Vagina (tissue), 2 donors: ENCODE results near the gene CDH13.

Experiments
- POLR2A ChIP-seq, 2 donors: fragments of 450-650 bp; IDR thresholded peaks; one replicate each; pipeline ENCODE4 v1.6.1; 2017; ENCODE audit warnings: antibody characterized with exemption in 2 of 2, mild to moderate bottlenecking in 2 of 2, moderate library complexity in 2 of 2
- TF ChIP-seq, protein P1 (sequence below), 3 experiments: fragments of 450-650 bp in 2 of 3; fragments of 200-600 bp in 1 of 3; sonication (generic) in 1 of 3; IDR thresholded peaks; one replicate each; pipeline ENCODE4 v1.5.1; 2017 to 2019; ENCODE audit warnings: antibody characterized with exemption in 3 of 3, mild to moderate bottlenecking in 2 of 3, moderate library complexity in 2 of 3

DNA sequence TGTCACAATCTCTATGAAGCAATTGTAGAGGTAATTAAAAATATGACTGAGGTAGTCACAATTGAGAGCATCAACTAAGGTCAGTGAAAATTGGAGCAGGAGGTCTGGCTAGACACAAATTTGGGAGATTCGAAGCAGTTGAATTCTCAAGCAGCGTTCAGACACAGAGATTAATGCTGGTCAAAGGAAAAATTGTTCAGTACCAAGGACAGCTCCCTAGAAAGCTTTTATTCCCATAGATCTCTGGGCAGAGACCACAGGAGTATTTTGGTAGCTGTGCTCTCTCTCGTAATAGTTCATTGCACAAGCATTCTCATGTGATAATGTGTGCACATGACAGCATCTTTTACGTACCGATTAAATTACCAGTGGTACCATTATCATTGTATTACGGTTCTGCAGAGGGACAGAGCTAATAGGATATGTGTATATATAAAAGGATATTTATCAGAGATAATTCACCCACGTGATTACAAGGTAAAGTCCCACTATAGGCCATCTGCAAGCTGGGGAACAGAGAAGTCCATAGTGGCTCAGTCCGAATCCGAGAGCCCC lies 793.5 kb downstream of the CDH13 start:
- TF ChIP-seq, protein P1, sequence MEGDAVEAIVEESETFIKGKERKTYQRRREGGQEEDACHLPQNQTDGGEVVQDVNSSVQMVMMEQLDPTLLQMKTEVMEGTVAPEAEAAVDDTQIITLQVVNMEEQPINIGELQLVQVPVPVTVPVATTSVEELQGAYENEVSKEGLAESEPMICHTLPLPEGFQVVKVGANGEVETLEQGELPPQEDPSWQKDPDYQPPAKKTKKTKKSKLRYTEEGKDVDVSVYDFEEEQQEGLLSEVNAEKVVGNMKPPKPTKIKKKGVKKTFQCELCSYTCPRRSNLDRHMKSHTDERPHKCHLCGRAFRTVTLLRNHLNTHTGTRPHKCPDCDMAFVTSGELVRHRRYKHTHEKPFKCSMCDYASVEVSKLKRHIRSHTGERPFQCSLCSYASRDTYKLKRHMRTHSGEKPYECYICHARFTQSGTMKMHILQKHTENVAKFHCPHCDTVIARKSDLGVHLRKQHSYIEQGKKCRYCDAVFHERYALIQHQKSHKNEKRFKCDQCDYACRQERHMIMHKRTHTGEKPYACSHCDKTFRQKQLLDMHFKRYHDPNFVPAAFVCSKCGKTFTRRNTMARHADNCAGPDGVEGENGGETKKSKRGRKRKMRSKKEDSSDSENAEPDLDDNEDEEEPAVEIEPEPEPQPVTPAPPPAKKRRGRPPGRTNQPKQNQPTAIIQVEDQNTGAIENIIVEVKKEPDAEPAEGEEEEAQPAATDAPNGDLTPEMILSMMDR (IDR thresholded peaks at IDR 0.05), result no peak
- no peak for TF ChIP-seq POLR2A (IDR thresholded peaks at IDR 0.05)
